ENCODE results near the gene NEIL3. TPM values are rescaled to one million over a fixed set of nuclear protein-coding genes. Genes with fewer than 3 reads are reported as not detected.

NEIL3 gene
- total RNA-seq, 1 experiment from 2014 or later, result 6.3 TPM

DNA sequence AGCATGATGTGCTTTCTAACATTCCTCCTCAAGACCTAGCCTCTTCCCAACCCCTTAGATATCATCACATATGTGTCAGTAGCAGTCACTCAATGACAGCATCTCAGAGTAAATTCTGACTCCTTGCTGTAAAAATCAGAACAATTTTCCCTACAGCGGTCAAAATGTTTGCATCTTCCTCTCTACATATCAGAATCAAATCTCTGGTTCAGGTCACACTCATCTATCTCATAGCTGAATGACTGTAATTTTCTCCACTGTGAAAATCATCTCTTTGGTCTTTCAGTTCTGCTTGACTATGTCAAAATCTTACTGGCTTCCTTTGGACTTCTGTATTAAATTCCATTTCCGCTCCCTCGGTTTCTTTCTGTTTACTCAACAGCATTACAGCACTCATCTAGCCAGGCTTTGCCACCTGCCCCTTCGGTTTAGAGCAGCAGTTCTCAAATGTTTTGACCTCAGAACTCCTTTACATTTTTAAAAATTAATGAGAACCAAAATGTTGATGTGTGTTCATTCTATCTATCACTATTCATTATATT, 75.3 kb downstream of the NEIL3 start:
- DNase-seq, result no peak
- TF ChIP-seq, protein P1, sequence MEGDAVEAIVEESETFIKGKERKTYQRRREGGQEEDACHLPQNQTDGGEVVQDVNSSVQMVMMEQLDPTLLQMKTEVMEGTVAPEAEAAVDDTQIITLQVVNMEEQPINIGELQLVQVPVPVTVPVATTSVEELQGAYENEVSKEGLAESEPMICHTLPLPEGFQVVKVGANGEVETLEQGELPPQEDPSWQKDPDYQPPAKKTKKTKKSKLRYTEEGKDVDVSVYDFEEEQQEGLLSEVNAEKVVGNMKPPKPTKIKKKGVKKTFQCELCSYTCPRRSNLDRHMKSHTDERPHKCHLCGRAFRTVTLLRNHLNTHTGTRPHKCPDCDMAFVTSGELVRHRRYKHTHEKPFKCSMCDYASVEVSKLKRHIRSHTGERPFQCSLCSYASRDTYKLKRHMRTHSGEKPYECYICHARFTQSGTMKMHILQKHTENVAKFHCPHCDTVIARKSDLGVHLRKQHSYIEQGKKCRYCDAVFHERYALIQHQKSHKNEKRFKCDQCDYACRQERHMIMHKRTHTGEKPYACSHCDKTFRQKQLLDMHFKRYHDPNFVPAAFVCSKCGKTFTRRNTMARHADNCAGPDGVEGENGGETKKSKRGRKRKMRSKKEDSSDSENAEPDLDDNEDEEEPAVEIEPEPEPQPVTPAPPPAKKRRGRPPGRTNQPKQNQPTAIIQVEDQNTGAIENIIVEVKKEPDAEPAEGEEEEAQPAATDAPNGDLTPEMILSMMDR (conservative IDR thresholded peaks at IDR 0.05), result no peak
- Mint-ChIP-seq H3K9me3 (peaks cover 3 to 7% of the 10 kb centered on the region in 2 experiments; a peak in 2 of 5 replicates), H3K36me3 (ENCODE audit: insufficient read depth in 1 of 3, low read depth in 3 of 3) (peaks cover 2 to 4% (median 3%) of the 10 kb centered on the region in 3 experiments; a peak in 5 of 7 replicates), H3K4me3 (no peak overlapping the region), H3K27me3 (ENCODE audit: low read depth) (no peaks in the 10 kb centered on the region), H3K27ac (no peak overlapping the region; a peak in 1 of 7 replicates), H3K4me1 (no peaks in the 10 kb centered on the region)
- H3K14ac ChIP-seq (ENCODE audit: insufficient read depth, low read length), result no peak overlapping the region
- no peaks in the 10 kb centered on the region for H3K9me3 ChIP-seq (ENCODE audit: control insufficient read depth, low read depth, low read length)
- H4K8ac ChIP-seq (replicated peaks; ENCODE audit: insufficient read length, low read depth, low read length), result no peak overlapping the region
- H3K4me1 ChIP-seq (ENCODE audit: insufficient read depth, low read length), result no peaks in the 10 kb centered on the region
- H3K79me2 ChIP-seq (ENCODE audit: insufficient read depth, low read length), result no peaks in the 10 kb centered on the region
- no peak overlapping the region for H2BK15ac ChIP-seq (ENCODE audit: low read depth, low read length)
- no peak overlapping the region for H2AFZ ChIP-seq (ENCODE audit: low read length)
- no peak overlapping the region for H3T11ph ChIP-seq (ENCODE audit: low read length)
- H4K5ac ChIP-seq (ENCODE audit: insufficient read length, low read depth, low read length), result no peak overlapping the region
- H2BK12ac ChIP-seq (ENCODE audit: insufficient read length, low read depth, low read length), result no peak overlapping the region
- no peak overlapping the region for H3K9ac ChIP-seq (ENCODE audit: extremely low read depth, insufficient read length, low read length)
- no peak overlapping the region for H3K56ac ChIP-seq (ENCODE audit: insufficient read length, low read depth, low read length)
- H3K27me3 ChIP-seq (ENCODE audit: insufficient read depth, low read length), result no peaks in the 10 kb centered on the region
- H2BK120ac ChIP-seq (ENCODE audit: low read depth, low read length, poor library complexity, severe bottlenecking), result no peak overlapping the region
- no peaks in the 10 kb centered on the region for H3K23me2 ChIP-seq (ENCODE audit: insufficient read length, low read depth, low read length, poor library complexity, severe bottlenecking)
- H2AK5ac ChIP-seq (ENCODE audit: insufficient read length, low read length), result no peak overlapping the region
- H2BK5ac ChIP-seq (ENCODE audit: insufficient read length, low read length), result no peak overlapping the region
- no peak overlapping the region for H4K91ac ChIP-seq (ENCODE audit: insufficient read length, low read depth, low read length)
- no peak overlapping the region for H3K4me2 ChIP-seq (ENCODE audit: insufficient read depth, insufficient read length, low read length)
- no peak overlapping the region for H2BK20ac ChIP-seq (ENCODE audit: low read depth, low read length, poor library complexity, severe bottlenecking)
- H3K23ac ChIP-seq (ENCODE audit: insufficient read length, low read depth, low read length), result no peak overlapping the region
- no CpG with 5 or more reads among the region's 4 CpGs for WGBS (ENCODE audit: extremely low coverage, insufficient read length, low lambda C conversion rate)
- no peak overlapping the region for H3K4ac ChIP-seq (ENCODE audit: low read depth, low read length)
- H3K79me1 ChIP-seq (ENCODE audit: insufficient read depth, low read depth, low read length, poor library complexity, severe bottlenecking), result no peaks in the 10 kb centered on the region
- H4K20me1 ChIP-seq (ENCODE audit: control insufficient read depth, insufficient read depth, insufficient read length), result no peaks in the 10 kb centered on the region
- H3K18ac ChIP-seq (ENCODE audit: insufficient read length, low read depth, low read length), result no peak overlapping the region
- H3K27ac ChIP-seq (ENCODE audit: insufficient read length, low read depth, low read length), result no peak overlapping the region

Measured in H9 (cell line).